Breast epithelium (tissue), 3 donors: ENCODE results near the gene DDX39A.
"Not testable (repeated sequence)": the region's sequence is repeated elsewhere in the genome, so short reads cannot be mapped to it uniquely, and the experiment has no call there.

Source experiments
- POLR2A ChIP-seq: fragments of 450-650 bp; IDR thresholded peaks from one replicate; pipeline ENCODE4 v1.6.1; 2016; ENCODE audit warnings: antibody characterized with exemption, mild to moderate bottlenecking, moderate library complexity
- POLR2AphosphoS5 ChIP-seq, 3 donors: sonication (generic); formaldehyde crosslinking; IDR thresholded peaks; one replicate each; pipeline ENCODE4 v1.6.1; 2017; ENCODE audit warnings: antibody characterized with exemption in 3 of 3
- TF ChIP-seq, protein P1 (sequence below), 3 donors: fragments of 450-650 bp; IDR thresholded peaks; one replicate each; pipeline ENCODE4 v1.5.1; 2016 to 2017; ENCODE audit warnings: antibody characterized with exemption in 3 of 3, mild to moderate bottlenecking in 3 of 3, moderate library complexity in 3 of 3

DNA sequence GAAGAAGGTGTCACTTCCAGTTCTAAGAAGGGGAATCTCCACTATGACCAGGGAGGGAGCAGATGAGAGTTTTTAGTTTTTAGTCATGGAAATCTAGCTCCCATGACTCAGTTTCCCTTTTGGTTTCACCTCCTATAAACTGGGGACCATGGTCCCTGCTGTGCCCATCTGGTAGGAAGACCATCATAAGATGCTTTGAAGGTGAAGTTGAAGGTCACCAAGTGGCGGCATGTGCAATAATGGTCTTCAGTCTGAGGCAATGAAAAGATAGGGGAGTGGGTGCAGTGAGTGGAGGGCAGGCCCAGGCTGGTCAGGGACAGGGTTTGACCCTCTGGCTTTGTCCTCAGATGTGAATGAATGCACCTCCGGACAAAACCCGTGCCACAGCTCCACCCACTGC lies 22.4 kb downstream of the DDX39A start:
- TF ChIP-seq, protein P1, sequence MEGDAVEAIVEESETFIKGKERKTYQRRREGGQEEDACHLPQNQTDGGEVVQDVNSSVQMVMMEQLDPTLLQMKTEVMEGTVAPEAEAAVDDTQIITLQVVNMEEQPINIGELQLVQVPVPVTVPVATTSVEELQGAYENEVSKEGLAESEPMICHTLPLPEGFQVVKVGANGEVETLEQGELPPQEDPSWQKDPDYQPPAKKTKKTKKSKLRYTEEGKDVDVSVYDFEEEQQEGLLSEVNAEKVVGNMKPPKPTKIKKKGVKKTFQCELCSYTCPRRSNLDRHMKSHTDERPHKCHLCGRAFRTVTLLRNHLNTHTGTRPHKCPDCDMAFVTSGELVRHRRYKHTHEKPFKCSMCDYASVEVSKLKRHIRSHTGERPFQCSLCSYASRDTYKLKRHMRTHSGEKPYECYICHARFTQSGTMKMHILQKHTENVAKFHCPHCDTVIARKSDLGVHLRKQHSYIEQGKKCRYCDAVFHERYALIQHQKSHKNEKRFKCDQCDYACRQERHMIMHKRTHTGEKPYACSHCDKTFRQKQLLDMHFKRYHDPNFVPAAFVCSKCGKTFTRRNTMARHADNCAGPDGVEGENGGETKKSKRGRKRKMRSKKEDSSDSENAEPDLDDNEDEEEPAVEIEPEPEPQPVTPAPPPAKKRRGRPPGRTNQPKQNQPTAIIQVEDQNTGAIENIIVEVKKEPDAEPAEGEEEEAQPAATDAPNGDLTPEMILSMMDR (IDR thresholded peaks at IDR 0.05) = not testable (repeated sequence)
- not testable (repeated sequence) for TF ChIP-seq POLR2A; POLR2AphosphoS5 (IDR thresholded peaks at IDR 0.05)
